ENCODE data around the gene NNT.

DNA sequence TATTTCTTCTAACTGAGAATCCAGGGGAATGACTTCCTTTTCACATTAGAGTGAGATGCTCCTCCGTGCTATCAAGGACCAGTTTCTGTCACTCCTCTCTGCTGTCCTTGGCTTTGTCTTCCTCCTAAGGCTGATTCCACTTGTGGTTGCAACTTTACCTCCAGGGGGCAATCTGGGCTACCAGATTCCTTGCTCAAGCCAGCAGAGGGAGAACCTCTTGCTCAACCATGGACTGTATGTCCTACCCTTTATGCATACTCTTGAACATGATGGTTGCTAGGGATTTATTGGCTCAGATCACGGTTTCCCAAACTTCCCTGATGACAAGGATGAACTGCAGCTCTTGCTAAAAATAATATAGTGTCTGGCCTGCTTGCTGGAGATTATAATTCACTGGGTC lies 24.0 kb downstream of the NNT start:
- TF ChIP-seq, protein P1, sequence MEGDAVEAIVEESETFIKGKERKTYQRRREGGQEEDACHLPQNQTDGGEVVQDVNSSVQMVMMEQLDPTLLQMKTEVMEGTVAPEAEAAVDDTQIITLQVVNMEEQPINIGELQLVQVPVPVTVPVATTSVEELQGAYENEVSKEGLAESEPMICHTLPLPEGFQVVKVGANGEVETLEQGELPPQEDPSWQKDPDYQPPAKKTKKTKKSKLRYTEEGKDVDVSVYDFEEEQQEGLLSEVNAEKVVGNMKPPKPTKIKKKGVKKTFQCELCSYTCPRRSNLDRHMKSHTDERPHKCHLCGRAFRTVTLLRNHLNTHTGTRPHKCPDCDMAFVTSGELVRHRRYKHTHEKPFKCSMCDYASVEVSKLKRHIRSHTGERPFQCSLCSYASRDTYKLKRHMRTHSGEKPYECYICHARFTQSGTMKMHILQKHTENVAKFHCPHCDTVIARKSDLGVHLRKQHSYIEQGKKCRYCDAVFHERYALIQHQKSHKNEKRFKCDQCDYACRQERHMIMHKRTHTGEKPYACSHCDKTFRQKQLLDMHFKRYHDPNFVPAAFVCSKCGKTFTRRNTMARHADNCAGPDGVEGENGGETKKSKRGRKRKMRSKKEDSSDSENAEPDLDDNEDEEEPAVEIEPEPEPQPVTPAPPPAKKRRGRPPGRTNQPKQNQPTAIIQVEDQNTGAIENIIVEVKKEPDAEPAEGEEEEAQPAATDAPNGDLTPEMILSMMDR (IDR thresholded peaks at IDR 0.05): peak; percentile 17 to 38 (median 23)
- no peak for TF ChIP-seq POLR2A (IDR thresholded peaks at IDR 0.05)
